SK-N-SH (cell line): ENCODE measurements around the gene MOK.

Experiments
- CHD2 ChIP-seq: fragments of 150-350 bp; IDR thresholded peaks from 2 replicates; pipeline ENCODE4 v1.6.1; 2018; ENCODE audit warnings: low read length; ENCODE audit not compliant: partially characterized antibody
- JUND ChIP-seq: IDR thresholded peaks from 2 replicates; pipeline ENCODE4 v1.4.0; 2012
- MXI1 ChIP-seq: IDR thresholded peaks from 2 replicates; pipeline ENCODE4 v1.6.1; 2012; ENCODE audit warnings: mild to moderate bottlenecking, low read depth, low read length, improper control_type of control experiment
- POLR2AphosphoS5 ChIP-seq: IDR thresholded peaks from 2 replicates; pipeline ENCODE4 v1.6.1; 2012; ENCODE audit warnings: low read depth, low read length
- SMC3 ChIP-seq: IDR thresholded peaks from 2 replicates; pipeline ENCODE4 v1.6.1; 2012; ENCODE audit warnings: low read depth, low read length, improper control_type of control experiment
- YY1 ChIP-seq: IDR thresholded peaks from 2 replicates; pipeline ENCODE4 v1.4.0; 2012; ENCODE audit warnings: low read depth, mild to moderate bottlenecking
- TF ChIP-seq, protein P1 (sequence below): fragments of 200-600 bp; sonication (generic); IDR thresholded peaks from 2 replicates; pipeline ENCODE4 v1.6.1; 2017; ENCODE audit warnings: antibody characterized with exemption, mild to moderate bottlenecking, moderate library complexity
- TF ChIP-seq, protein P2 (sequence below): fragments of 150-350 bp; IDR thresholded peaks from 2 replicates; pipeline ENCODE4 v1.6.1; 2017; ENCODE audit warnings: antibody characterized with exemption, low read length, low read depth, borderline replicate concordance
- TF ChIP-seq, protein P3 (sequence below): IDR thresholded peaks from 2 replicates; pipeline ENCODE4 v1.4.0; 2012; ENCODE audit warnings: low read depth, borderline replicate concordance

DNA sequence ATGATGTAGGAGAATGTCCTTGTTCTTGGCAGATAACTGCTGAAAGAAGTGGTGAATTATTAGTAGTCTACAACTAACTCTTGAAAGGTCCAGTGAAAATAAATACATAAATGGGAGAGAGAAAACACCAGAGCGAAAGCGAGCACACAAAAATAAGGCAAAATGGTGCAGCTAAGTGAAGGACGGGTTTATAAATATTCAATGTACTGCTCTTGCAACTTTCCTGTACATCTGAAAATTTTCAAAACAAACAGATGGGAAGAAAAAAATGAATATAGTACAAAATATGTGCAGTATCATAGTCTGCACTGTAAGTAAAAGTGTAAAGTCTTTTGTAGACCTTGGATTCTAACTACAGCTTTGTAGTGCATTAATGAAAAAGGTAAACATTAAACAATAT is 1.3 kb downstream of the MOK start:
- TF ChIP-seq MXI1 (no peak), CHD2 (no peak), JUND (no peak), SMC3 (no peak), YY1 (no peak), POLR2AphosphoS5 (no peak)
- TF ChIP-seq, protein P1, sequence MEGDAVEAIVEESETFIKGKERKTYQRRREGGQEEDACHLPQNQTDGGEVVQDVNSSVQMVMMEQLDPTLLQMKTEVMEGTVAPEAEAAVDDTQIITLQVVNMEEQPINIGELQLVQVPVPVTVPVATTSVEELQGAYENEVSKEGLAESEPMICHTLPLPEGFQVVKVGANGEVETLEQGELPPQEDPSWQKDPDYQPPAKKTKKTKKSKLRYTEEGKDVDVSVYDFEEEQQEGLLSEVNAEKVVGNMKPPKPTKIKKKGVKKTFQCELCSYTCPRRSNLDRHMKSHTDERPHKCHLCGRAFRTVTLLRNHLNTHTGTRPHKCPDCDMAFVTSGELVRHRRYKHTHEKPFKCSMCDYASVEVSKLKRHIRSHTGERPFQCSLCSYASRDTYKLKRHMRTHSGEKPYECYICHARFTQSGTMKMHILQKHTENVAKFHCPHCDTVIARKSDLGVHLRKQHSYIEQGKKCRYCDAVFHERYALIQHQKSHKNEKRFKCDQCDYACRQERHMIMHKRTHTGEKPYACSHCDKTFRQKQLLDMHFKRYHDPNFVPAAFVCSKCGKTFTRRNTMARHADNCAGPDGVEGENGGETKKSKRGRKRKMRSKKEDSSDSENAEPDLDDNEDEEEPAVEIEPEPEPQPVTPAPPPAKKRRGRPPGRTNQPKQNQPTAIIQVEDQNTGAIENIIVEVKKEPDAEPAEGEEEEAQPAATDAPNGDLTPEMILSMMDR: no peak
- TF ChIP-seq, protein P2, sequence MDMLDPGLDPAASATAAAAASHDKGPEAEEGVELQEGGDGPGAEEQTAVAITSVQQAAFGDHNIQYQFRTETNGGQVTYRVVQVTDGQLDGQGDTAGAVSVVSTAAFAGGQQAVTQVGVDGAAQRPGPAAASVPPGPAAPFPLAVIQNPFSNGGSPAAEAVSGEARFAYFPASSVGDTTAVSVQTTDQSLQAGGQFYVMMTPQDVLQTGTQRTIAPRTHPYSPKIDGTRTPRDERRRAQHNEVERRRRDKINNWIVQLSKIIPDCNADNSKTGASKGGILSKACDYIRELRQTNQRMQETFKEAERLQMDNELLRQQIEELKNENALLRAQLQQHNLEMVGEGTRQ: no peak
- TF ChIP-seq, protein P3, sequence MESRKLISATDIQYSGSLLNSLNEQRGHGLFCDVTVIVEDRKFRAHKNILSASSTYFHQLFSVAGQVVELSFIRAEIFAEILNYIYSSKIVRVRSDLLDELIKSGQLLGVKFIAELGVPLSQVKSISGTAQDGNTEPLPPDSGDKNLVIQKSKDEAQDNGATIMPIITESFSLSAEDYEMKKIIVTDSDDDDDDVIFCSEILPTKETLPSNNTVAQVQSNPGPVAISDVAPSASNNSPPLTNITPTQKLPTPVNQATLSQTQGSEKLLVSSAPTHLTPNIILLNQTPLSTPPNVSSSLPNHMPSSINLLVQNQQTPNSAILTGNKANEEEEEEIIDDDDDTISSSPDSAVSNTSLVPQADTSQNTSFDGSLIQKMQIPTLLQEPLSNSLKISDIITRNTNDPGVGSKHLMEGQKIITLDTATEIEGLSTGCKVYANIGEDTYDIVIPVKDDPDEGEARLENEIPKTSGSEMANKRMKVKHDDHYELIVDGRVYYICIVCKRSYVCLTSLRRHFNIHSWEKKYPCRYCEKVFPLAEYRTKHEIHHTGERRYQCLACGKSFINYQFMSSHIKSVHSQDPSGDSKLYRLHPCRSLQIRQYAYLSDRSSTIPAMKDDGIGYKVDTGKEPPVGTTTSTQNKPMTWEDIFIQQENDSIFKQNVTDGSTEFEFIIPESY: no peak
